Lower leg skin (tissue), 4 donors: Measurements from ENCODE around the gene LRRIQ1. TPM values are rescaled to one million over a fixed set of nuclear protein-coding genes. Genes with fewer than 3 reads are reported as not detected.

ENCODE experiments used
- DNase-seq, 2 donors: peaks; one replicate each; pipeline ENCODE4 v3.0.0-alpha.2; 2019; ENCODE audit warnings: low spot score in 2 of 2
- H3K4me3 ChIP-seq: fragments of 200-600 bp; sonication (generic); 2 replicates; pipeline ENCODE4 v1.5.1; 2017; ENCODE audit warnings: mild to moderate bottlenecking, low read depth; ENCODE audit not compliant: poor library complexity, severe bottlenecking
- POLR2A ChIP-seq, 2 donors: fragments of 450-650 bp; IDR thresholded peaks; one replicate each; pipeline ENCODE4 v1.6.1; 2016 to 2017; ENCODE audit warnings: antibody characterized with exemption in 2 of 2, mild to moderate bottlenecking in 1 of 2, moderate library complexity in 1 of 2
- WGBS, 2 donors: methylation state at CpG; one replicate each; pipeline ENCODE4 v1.1.5; 2018; 5-methylcytosine and 5-hydroxymethylcytosine counted together
- intact Hi-C: fragments of 100-400 bp; cut with DNase I; formaldehyde crosslinking; loops from one replicate; pipeline ENCODE4 v1.15.0; 2023; ENCODE audit warnings: low total_unique reads
- total RNA-seq, 4 donors: library from RNA; depleted of rRNA; stranded (reverse); fragments of >200 nt; gene quantifications; one replicate each; pipeline ENCODE4 v1.1.0, GENCODE V29; 2016
- TF ChIP-seq, protein P1 (sequence below), 3 donors: fragments of 450-650 bp; IDR thresholded peaks; one replicate each; pipeline ENCODE4 v1.5.1; 2016; ENCODE audit warnings: antibody characterized with exemption in 3 of 3, mild to moderate bottlenecking in 3 of 3, moderate library complexity in 2 of 3

Gene LRRIQ1
- total RNA-seq, 4 donors from 2014 or later, result not detected

- TF ChIP-seq, protein P1, sequence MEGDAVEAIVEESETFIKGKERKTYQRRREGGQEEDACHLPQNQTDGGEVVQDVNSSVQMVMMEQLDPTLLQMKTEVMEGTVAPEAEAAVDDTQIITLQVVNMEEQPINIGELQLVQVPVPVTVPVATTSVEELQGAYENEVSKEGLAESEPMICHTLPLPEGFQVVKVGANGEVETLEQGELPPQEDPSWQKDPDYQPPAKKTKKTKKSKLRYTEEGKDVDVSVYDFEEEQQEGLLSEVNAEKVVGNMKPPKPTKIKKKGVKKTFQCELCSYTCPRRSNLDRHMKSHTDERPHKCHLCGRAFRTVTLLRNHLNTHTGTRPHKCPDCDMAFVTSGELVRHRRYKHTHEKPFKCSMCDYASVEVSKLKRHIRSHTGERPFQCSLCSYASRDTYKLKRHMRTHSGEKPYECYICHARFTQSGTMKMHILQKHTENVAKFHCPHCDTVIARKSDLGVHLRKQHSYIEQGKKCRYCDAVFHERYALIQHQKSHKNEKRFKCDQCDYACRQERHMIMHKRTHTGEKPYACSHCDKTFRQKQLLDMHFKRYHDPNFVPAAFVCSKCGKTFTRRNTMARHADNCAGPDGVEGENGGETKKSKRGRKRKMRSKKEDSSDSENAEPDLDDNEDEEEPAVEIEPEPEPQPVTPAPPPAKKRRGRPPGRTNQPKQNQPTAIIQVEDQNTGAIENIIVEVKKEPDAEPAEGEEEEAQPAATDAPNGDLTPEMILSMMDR (IDR thresholded peaks at IDR 0.05), result no peak
- TF ChIP-seq POLR2A (IDR thresholded peaks at IDR 0.05), result no peak
- H3K4me3 ChIP-seq, result no peak overlapping the region
- intact Hi-C loops, result no loop called here
- 67 to 71% methylated on average over 4 of the region's 4 CpGs for WGBS, 2 donors
- no peak for DNase-seq
Measured at GRCh38 chr12:85266356-85266755, 230.2 kb downstream of the LRRIQ1 start.

GRCh38 chr12:85273381-85274314 lies 237.5 kb downstream of the LRRIQ1 start:
- no peak overlapping the region for H3K4me3 ChIP-seq
- intact Hi-C loops, result no loop called here
- WGBS, 2 donors, result 9 to 11% methylated on average over 37 of the region's 37 CpGs
- TF ChIP-seq, protein P1 (IDR thresholded peaks at IDR 0.05), result no peak
- TF ChIP-seq POLR2A (IDR thresholded peaks at IDR 0.05), result no peak
- peak in 1 of 2 donors; percentile 81 for DNase-seq

DNA sequence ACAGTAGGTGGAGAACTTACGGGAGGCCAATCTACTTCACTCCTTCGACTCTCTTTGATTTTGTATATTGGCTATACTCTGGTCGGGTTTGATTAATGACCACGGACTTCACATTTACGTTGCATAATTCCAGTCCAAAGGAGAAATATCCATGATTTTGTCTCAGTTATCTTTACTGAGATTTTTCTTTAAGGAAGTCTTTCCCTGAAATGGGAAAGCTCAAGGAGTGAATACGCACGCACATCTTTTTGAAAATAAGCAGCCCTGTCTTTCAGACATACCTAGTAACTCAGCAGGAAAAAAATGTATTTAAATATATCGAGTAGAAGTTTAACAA lies 238.1 kb downstream of the LRRIQ1 start:
- WGBS, 2 donors, result 17 to 20% methylated on average over 8 of the region's 8 CpGs
- intact Hi-C loops, result no loop called here
- DNase-seq, result no peak
- H3K4me3 ChIP-seq, result no peak overlapping the region
- TF ChIP-seq, protein P1 (IDR thresholded peaks at IDR 0.05), result no peak
- no peak for TF ChIP-seq POLR2A (IDR thresholded peaks at IDR 0.05)

DNA sequence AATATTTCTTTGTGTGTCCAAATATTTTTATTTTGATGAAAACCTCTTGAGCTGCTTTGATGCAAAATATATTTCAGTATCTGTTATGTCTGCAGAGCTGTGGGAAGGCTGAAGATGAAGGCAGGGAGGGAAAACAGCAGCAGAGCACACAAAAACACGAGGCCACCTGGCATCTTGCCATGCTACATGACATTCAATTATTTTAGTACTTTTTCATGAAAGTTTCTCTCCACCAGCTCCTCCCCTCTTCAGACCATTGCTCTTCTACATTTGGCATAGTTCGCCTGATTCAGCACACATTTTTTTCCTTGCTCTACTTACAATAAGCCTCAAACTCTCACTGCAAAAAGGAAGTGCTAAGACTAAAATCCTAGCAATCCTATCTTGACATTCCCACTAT lies 239.2 kb downstream of the LRRIQ1 start:
- H3K4me3 ChIP-seq, result no peak overlapping the region
- WGBS, 2 donors, result 11 to 23% methylated on average over 2 of the region's 2 CpGs
- no peak for TF ChIP-seq POLR2A (IDR thresholded peaks at IDR 0.05)
- TF ChIP-seq, protein P1 (IDR thresholded peaks at IDR 0.05), result no peak
- intact Hi-C loops, result no loop called here
- no peak for DNase-seq

DNA sequence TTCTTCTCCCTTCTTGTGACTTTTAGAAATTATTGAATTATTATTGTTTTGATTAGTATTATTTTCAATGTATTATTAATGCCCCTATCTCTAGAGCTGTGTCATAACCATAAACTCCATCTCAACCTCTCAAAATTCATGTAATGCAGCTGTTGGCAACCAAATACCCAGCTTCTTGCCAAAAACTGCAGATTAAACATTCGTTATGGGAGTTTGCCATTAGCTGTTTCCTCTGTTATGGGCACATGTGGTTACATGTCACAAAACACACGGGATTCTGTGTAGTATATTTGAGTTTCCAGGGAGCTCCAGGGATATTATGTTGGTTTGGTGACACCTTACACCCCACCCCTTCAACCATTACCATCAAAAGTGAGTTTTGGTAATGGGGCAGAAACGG lies 241.0 kb downstream of the LRRIQ1 start:
- H3K4me3 ChIP-seq, result no peak overlapping the region
- WGBS, 2 donors, result 13 to 19% methylated on average over 3 of the region's 3 CpGs
- no peak for TF ChIP-seq POLR2A (IDR thresholded peaks at IDR 0.05)
- TF ChIP-seq, protein P1 (IDR thresholded peaks at IDR 0.05), result no peak
- intact Hi-C loops, result no loop called here
- DNase-seq, result no peak
